ENCODE measurements around the gene EPG5. TPM values are rescaled to one million over a fixed set of nuclear protein-coding genes. Genes with fewer than 3 reads are reported as not detected.

The EPG5 gene
- total RNA-seq, 4 donors from 2014 or later = 31.3 to 43.8 (median 36.8) TPM

GRCh38 chr18:45854036-45854586 lies 113.0 kb downstream of the EPG5 start:
- no peak for TF ChIP-seq CTCF (IDR thresholded peaks at IDR 0.05; ENCODE audit: low read depth)

DNA sequence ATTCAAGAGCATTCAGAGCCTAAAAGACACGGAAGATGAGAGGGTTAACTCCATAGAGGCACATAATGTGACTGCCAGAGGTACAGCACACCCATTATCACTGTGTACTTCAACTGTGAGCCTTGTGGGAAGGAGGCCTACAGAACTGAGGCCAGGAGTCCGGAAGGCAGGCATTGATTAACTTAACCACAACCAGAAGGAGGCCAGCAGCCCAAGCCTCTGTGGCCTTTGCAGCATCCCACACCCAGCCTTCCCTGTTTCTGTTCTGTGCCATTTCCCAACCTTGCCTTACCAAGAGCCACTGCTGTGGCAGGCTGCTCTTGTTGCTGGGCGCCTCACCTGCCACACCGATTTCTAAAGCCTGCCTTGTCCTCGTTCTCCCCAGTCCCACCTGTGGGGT lies 114.5 kb downstream of the EPG5 start:
- no peak for TF ChIP-seq CTCF (IDR thresholded peaks at IDR 0.05; ENCODE audit: low read depth)

GRCh38 chr18:45851161-45851925 lies 115.8 kb downstream of the EPG5 start:
- TF ChIP-seq CTCF (IDR thresholded peaks at IDR 0.05; ENCODE audit: low read depth) = no peak

DNA sequence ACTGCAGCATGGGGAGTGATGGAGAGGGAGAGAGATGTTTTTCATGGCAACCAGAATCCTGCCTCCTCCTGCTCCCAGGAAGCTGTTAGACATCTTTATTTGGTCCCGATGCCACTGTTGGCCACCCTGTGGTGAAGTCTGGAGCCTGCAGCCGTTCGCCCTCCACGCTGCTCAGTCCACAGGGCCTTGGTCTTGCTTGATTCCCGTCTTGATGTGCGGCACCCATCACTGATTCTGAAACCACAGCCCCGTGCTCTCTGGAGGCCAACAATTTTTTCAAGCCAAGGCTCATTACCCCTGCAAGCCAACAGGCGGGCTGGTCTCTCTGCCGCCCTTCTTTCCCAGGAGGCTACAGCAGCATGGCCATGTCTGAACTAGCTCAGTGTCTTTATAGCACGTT lies 117.1 kb downstream of the EPG5 start:
- TF ChIP-seq CTCF (IDR thresholded peaks at IDR 0.05; ENCODE audit: low read depth) = no peak

DNA sequence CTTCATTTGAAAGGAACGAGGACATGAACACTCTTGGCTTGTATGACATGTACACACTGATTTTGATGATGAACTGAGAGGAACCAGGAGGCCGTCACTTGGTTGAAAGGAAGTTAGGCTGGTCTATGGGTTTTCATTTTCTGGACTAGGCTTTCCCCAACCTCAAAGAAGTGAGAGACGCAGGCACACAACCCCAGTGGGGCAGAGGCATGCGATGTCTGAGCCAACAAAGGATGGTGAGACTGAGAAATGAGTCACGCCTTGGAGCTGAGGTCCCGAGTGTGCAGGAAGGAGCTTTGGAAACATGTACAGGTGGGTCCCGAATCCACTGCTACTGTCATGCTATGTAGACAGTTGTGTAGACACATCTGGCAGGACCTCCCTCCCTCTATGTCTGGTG lies 117.6 kb downstream of the EPG5 start:
- no peak for TF ChIP-seq CTCF (IDR thresholded peaks at IDR 0.05; ENCODE audit: low read depth)

- no peak for TF ChIP-seq CTCF (IDR thresholded peaks at IDR 0.05; ENCODE audit: low read depth)
Observed at GRCh38 chr18:45847119-45847518, 120.0 kb downstream of the EPG5 start.

- TF ChIP-seq CTCF (IDR thresholded peaks at IDR 0.05; ENCODE audit: low read depth) = no peak
Observed at GRCh38 chr18:45845410-45845809, 121.7 kb downstream of the EPG5 start.

All from subcutaneous adipose tissue (tissue), 4 donors.